WTC11 (cell line): ENCODE results near the gene GCAT. TPM values are rescaled to one million over a fixed set of nuclear protein-coding genes. Genes with fewer than 3 reads are reported as not detected.
A peak's percentile ranks its signal among the peaks of the same experiment; 100 is the strongest.

Source experiments
- ATAC-seq: fragments of 200-7000 bp; cut with Tn5 transposase; 2 replicates; pipeline ENCODE4 v1.10.0; 2021; ENCODE audit warnings: mild to moderate bottlenecking, moderate library complexity
- CTCF ChIA-PET: fragments of 300-600 bp; sonication (Branson Sonifier 250); formaldehyde crosslinking; loops from one replicate; lab custom pipeline; 2021; ENCODE audit warnings: antibody characterized with exemption; lab: Charles Lee
- POLR2A ChIA-PET: fragments of 350-600 bp; sonication (Branson Sonifier 250); formaldehyde crosslinking; loops from one replicate; lab custom pipeline; 2021; ENCODE audit warnings: antibody characterized with exemption; lab: Charles Lee
- DNase-seq: peaks from one replicate; pipeline ENCODE4 v3.0.0; 2021; ENCODE audit warnings: low spot score
- H3K27ac Mint-ChIP-seq: 2 replicates; pipeline ENCODE4 v1.8.0; 2021; ENCODE audit warnings: mixed read lengths
- H3K27me3 Mint-ChIP-seq: 2 replicates; pipeline ENCODE4 v1.8.0; 2021; ENCODE audit warnings: low read depth, mild to moderate bottlenecking, moderate library complexity, mixed read lengths
- H3K36me3 Mint-ChIP-seq: 2 replicates; pipeline ENCODE4 v1.8.0; 2021; ENCODE audit warnings: mixed read lengths
- H3K4me1 Mint-ChIP-seq: 2 replicates; pipeline ENCODE4 v1.8.0; 2022; ENCODE audit warnings: mixed read lengths
- H3K4me3 Mint-ChIP-seq: 2 replicates; pipeline ENCODE4 v1.8.0; 2021; ENCODE audit warnings: mild to moderate bottlenecking, moderate library complexity, mixed read lengths
- H3K9me3 Mint-ChIP-seq: 2 replicates; pipeline ENCODE4 v1.8.0; 2021; ENCODE audit warnings: mixed read lengths
- CREB1 ChIP-seq: sonication (generic); formaldehyde crosslinking; IDR thresholded peaks from 2 replicates; pipeline ENCODE4 v1.8.0; 2023; ENCODE audit warnings: mild to moderate bottlenecking, missing genetic modification reagents
- CREM ChIP-seq: sonication (generic); formaldehyde crosslinking; IDR thresholded peaks from 2 replicates; pipeline ENCODE4 v1.8.1; 2022; ENCODE audit warnings: mild to moderate bottlenecking, missing genetic modification reagents, moderate library complexity
- GTF2I ChIP-seq: fragments of 250-450 bp; sonication (Bioruptor Pico); conservative IDR thresholded peaks from 2 replicates; pipeline ENCODE4 v1.4.0; 2021; ENCODE audit warnings: mild to moderate bottlenecking
- KAT7 ChIP-seq: sonication (generic); formaldehyde crosslinking; IDR thresholded peaks from 2 replicates; pipeline ENCODE4 v1.8.1; 2023; ENCODE audit warnings: missing genetic modification reagents, mild to moderate bottlenecking, borderline replicate concordance
- MXD4 ChIP-seq: fragments of 250-450 bp; sonication (Bioruptor Pico); IDR thresholded peaks from 2 replicates; pipeline ENCODE4 v1.8.0; 2021; ENCODE audit warnings: mild to moderate bottlenecking, moderate library complexity, borderline replicate concordance
- MYBL2 ChIP-seq: sonication (generic); formaldehyde crosslinking; IDR thresholded peaks from 2 replicates; pipeline ENCODE4 v1.8.1; 2023; ENCODE audit warnings: mild to moderate bottlenecking, moderate library complexity, missing genetic modification reagents
- NFYB ChIP-seq: sonication (generic); formaldehyde crosslinking; conservative IDR thresholded peaks from 2 replicates; pipeline ENCODE4 v1.8.0; 2022; ENCODE audit warnings: low read depth, missing genetic modification reagents
- SMAD3 ChIP-seq: sonication (generic); formaldehyde crosslinking; IDR thresholded peaks from 2 replicates; pipeline ENCODE4 v1.8.0; 2022; ENCODE audit warnings: missing genetic modification reagents, mild to moderate bottlenecking, borderline replicate concordance
- TEAD1 ChIP-seq: sonication (generic); formaldehyde crosslinking; IDR thresholded peaks from 2 replicates; pipeline ENCODE4 v1.8.0; 2022; ENCODE audit warnings: mild to moderate bottlenecking, missing genetic modification reagents
- TP53 ChIP-seq: sonication (generic); formaldehyde crosslinking; IDR thresholded peaks from 2 replicates; pipeline ENCODE4 v1.8.1; 2023; ENCODE audit warnings: mild to moderate bottlenecking, missing genetic modification reagents
- ZNF396 ChIP-seq: fragments of 250-450 bp; sonication (Bioruptor Pico); IDR thresholded peaks from 2 replicates; pipeline ENCODE4 v1.8.0; 2021; ENCODE audit warnings: mild to moderate bottlenecking, moderate library complexity, borderline replicate concordance
- total RNA-seq: library from RNA; stranded (reverse); gene quantifications from 3 replicates; pipeline ENCODE4 v1.2.3, GENCODE V29; 2021
- TF ChIP-seq, protein P1 (sequence below): sonication (generic); formaldehyde crosslinking; IDR thresholded peaks from 2 replicates; pipeline ENCODE4 v1.8.1; 2023; ENCODE audit warnings: mild to moderate bottlenecking, missing genetic modification reagents
- TF ChIP-seq, protein P2 (sequence below): fragments of 200-600 bp; IDR thresholded peaks from 2 replicates; pipeline ENCODE4 v1.8.0; 2022; ENCODE audit warnings: antibody characterized with exemption
- TF ChIP-seq, protein P3 (sequence below): sonication (generic); formaldehyde crosslinking; IDR thresholded peaks from 2 replicates; pipeline ENCODE4 v1.8.1; 2023; ENCODE audit warnings: mild to moderate bottlenecking, missing genetic modification reagents, moderate library complexity
- TF ChIP-seq, protein P4 (sequence below): fragments of 250-450 bp; sonication (Bioruptor Pico); conservative IDR thresholded peaks from 2 replicates; pipeline ENCODE4 v1.9.0; 2021; ENCODE audit warnings: mild to moderate bottlenecking
- TF ChIP-seq, protein P5 (sequence below): sonication (generic); formaldehyde crosslinking; IDR thresholded peaks from 2 replicates; pipeline ENCODE4 v1.8.1; 2023; ENCODE audit warnings: mild to moderate bottlenecking, missing genetic modification reagents
- TF ChIP-seq, protein P6 (sequence below): fragments of 250-450 bp; sonication (Bioruptor Pico); IDR thresholded peaks from 2 replicates; pipeline ENCODE4 v1.9.0; 2021; ENCODE audit warnings: moderate library complexity, mild to moderate bottlenecking, inconsistent platforms, borderline replicate concordance
- TF ChIP-seq, protein P7 (sequence below): fragments of 250-450 bp; sonication (Bioruptor Pico); IDR thresholded peaks from 2 replicates; pipeline ENCODE4 v1.9.0; 2021; ENCODE audit warnings: mild to moderate bottlenecking
- TF ChIP-seq, protein P8 (sequence below): sonication (generic); formaldehyde crosslinking; IDR thresholded peaks from 2 replicates; pipeline ENCODE4 v1.8.0; 2023; ENCODE audit warnings: mild to moderate bottlenecking, missing genetic modification reagents

GCAT gene
- total RNA-seq, 1 experiment from 2014 or later = 33.0 TPM

DNA sequence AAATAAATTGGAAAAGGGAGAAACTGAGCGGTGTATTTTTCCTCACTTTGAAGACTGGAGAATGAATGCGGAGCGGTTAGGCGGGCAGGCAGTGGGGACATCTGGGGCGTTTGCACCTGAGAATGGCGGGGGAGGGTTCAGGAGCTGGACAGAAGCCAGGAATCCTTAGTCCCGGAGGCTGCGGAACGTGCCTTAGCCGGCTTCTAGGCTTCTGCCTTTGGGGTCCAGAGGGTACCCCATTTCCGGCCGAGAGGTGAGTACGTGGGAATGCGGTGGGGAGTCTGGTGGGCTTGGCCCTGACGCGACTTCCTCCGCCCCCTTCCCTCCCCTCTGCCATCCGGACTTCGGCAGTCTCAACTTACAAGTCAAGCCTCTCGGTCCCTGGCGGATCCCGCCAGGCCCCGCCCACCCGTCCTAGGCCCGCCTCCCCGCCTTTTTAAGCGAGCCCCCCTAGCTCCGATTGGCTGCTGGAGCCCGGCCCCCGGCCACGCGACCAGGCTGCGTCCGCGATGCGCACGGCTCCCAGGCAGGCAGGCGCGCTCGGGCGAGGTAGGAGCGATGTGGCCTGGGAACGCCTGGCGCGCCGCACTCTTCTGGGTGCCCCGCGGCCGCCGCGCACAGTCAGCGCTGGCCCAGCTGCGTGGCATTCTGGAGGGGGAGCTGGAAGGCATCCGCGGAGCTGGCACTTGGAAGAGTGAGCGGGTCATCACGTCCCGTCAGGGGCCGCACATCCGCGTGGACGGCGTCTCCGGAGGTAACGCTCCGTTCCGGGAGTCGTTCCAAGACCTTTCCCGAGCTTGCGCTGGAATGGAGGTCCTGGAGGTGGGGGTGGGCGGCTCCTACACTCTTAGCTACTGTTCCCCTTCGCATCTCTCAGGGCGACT lies at the start of gene GCAT (continued):
- TF ChIP-seq CREM (CRISPR knock-in tag) (peak; percentile 79; the same call in 1 of the 2 replicates), NFYB (CRISPR knock-in tag) (peak; percentile 92), TEAD1 (peak; percentile 8; the same call in 1 of the 2 replicates), MYBL2 (CRISPR knock-in tag) (0 out of 2 replicates have a peak, but pooled peaks have one; percentile 67), KAT7 (CRISPR knock-in tag) (no peak), CREB1 (CRISPR knock-in tag) (no peak), ZNF396 (CRISPR knock-in tag) (no peak), TP53 (CRISPR knock-in tag) (peak; percentile 67; the same call in 1 of the 2 replicates)
- TF ChIP-seq, protein P1, sequence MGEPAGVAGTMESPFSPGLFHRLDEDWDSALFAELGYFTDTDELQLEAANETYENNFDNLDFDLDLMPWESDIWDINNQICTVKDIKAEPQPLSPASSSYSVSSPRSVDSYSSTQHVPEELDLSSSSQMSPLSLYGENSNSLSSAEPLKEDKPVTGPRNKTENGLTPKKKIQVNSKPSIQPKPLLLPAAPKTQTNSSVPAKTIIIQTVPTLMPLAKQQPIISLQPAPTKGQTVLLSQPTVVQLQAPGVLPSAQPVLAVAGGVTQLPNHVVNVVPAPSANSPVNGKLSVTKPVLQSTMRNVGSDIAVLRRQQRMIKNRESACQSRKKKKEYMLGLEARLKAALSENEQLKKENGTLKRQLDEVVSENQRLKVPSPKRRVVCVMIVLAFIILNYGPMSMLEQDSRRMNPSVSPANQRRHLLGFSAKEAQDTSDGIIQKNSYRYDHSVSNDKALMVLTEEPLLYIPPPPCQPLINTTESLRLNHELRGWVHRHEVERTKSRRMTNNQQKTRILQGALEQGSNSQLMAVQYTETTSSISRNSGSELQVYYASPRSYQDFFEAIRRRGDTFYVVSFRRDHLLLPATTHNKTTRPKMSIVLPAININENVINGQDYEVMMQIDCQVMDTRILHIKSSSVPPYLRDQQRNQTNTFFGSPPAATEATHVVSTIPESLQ (CRISPR knock-in tag) = no peak
- TF ChIP-seq, protein P2, sequence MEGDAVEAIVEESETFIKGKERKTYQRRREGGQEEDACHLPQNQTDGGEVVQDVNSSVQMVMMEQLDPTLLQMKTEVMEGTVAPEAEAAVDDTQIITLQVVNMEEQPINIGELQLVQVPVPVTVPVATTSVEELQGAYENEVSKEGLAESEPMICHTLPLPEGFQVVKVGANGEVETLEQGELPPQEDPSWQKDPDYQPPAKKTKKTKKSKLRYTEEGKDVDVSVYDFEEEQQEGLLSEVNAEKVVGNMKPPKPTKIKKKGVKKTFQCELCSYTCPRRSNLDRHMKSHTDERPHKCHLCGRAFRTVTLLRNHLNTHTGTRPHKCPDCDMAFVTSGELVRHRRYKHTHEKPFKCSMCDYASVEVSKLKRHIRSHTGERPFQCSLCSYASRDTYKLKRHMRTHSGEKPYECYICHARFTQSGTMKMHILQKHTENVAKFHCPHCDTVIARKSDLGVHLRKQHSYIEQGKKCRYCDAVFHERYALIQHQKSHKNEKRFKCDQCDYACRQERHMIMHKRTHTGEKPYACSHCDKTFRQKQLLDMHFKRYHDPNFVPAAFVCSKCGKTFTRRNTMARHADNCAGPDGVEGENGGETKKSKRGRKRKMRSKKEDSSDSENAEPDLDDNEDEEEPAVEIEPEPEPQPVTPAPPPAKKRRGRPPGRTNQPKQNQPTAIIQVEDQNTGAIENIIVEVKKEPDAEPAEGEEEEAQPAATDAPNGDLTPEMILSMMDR = no peak
- TF ChIP-seq, protein P3, sequence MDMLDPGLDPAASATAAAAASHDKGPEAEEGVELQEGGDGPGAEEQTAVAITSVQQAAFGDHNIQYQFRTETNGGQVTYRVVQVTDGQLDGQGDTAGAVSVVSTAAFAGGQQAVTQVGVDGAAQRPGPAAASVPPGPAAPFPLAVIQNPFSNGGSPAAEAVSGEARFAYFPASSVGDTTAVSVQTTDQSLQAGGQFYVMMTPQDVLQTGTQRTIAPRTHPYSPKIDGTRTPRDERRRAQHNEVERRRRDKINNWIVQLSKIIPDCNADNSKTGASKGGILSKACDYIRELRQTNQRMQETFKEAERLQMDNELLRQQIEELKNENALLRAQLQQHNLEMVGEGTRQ (CRISPR knock-in tag) = peak; percentile 83
- TF ChIP-seq, protein P4, sequence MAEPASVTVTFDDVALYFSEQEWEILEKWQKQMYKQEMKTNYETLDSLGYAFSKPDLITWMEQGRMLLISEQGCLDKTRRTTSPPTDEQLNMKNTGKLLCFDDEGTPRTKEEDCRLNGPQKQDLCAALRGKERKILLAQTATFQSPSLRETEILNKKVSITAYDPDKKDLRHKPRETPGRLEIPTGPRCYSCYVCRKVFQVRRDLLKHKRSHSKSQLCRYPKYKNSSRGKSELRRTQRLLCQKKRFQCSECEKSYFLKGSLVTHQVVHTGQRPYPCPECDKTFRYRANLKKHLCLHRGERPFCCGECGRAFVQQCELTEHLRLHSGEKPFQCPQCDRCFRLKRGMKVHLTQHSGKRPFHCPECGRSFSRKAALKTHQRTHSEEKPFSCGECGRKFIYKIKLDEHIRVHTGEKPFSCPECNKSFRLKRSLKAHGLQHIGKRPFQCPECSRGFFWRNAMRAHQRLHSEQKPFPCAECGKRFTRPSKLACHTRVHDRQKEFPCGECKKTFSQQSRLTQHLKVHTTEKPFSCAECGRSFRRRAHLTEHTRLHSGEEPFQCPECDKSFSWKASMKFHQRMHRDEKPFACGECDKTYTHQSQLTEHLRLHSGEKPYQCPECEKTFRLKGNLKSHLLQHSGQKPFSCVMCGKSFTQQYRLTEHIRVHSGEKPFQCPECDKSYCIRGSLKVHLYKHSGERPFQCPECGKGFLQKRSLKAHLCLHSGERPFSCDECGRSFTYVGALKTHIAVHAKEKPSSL (CRISPR knock-in tag) = no peak
- TF ChIP-seq, all 79 proteins: peak for 23

DNA sequence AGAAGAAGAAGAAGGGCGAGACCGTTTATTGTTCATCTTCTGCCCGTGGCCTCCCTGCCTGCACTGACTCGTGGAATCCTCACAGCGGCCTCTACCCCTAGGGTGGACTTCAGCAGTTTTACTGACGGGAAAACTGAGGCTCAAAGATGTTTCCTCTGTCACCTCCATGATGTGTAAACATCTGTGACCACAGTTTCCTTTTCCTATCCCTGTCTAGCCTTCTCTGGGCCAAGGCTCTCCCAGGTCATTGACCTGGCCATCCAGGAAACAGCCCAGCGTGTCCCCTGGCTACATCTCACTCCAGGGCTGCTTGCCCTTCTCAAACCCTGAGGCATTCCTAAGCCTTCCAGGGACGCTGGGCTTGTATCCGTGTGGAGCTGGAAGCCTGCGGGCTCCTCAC lies 49.0 kb upstream of the GCAT start:
- H3K4me3 Mint-ChIP-seq = no peak overlapping the region
- POLR2A ChIA-PET = no interaction called here
- CTCF ChIA-PET = interaction anchor here (1.0 kb wide), 1 partner anchor 9 kb away, joined by 4 read pairs; no protein-coding TSS in a partner anchor
- ATAC-seq (no peak), DNase-seq (no peak)
- peaks cover 34% of the 10 kb centered on the region for H3K36me3 Mint-ChIP-seq
- H3K9me3 Mint-ChIP-seq = no peaks in the 10 kb centered on the region
- no peak overlapping the region for H3K27ac Mint-ChIP-seq
- peaks cover 2% of the 10 kb centered on the region; the same call in 1 of the 2 replicates for H3K27me3 Mint-ChIP-seq
- no peaks in the 10 kb centered on the region for H3K4me1 Mint-ChIP-seq
- TF ChIP-seq TEAD1 = no peak
- no peak for TF ChIP-seq CREB1 (CRISPR knock-in tag)
- TF ChIP-seq SMAD3 (CRISPR knock-in tag) = no peak
- TF ChIP-seq GTF2I (CRISPR knock-in tag) = no peak
- TF ChIP-seq, protein P5, sequence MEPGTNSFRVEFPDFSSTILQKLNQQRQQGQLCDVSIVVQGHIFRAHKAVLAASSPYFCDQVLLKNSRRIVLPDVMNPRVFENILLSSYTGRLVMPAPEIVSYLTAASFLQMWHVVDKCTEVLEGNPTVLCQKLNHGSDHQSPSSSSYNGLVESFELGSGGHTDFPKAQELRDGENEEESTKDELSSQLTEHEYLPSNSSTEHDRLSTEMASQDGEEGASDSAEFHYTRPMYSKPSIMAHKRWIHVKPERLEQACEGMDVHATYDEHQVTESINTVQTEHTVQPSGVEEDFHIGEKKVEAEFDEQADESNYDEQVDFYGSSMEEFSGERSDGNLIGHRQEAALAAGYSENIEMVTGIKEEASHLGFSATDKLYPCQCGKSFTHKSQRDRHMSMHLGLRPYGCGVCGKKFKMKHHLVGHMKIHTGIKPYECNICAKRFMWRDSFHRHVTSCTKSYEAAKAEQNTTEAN = no peak
- TF ChIP-seq, protein P6, sequence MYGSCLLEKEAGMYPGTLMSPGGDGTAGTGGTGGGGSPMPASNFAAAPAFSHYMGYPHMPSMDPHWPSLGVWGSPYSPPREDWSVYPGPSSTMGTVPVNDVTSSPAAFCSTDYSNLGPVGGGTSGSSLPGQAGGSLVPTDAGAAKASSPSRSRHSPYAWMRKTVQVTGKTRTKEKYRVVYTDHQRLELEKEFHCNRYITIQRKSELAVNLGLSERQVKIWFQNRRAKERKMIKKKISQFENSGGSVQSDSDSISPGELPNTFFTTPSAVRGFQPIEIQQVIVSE (CRISPR knock-in tag) = no peak
- no peak for TF ChIP-seq MXD4 (CRISPR knock-in tag)
- TF ChIP-seq, protein P7, sequence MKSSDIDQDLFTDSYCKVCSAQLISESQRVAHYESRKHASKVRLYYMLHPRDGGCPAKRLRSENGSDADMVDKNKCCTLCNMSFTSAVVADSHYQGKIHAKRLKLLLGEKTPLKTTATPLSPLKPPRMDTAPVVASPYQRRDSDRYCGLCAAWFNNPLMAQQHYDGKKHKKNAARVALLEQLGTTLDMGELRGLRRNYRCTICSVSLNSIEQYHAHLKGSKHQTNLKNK (CRISPR knock-in tag) = no peak
- TF ChIP-seq, protein P8, sequence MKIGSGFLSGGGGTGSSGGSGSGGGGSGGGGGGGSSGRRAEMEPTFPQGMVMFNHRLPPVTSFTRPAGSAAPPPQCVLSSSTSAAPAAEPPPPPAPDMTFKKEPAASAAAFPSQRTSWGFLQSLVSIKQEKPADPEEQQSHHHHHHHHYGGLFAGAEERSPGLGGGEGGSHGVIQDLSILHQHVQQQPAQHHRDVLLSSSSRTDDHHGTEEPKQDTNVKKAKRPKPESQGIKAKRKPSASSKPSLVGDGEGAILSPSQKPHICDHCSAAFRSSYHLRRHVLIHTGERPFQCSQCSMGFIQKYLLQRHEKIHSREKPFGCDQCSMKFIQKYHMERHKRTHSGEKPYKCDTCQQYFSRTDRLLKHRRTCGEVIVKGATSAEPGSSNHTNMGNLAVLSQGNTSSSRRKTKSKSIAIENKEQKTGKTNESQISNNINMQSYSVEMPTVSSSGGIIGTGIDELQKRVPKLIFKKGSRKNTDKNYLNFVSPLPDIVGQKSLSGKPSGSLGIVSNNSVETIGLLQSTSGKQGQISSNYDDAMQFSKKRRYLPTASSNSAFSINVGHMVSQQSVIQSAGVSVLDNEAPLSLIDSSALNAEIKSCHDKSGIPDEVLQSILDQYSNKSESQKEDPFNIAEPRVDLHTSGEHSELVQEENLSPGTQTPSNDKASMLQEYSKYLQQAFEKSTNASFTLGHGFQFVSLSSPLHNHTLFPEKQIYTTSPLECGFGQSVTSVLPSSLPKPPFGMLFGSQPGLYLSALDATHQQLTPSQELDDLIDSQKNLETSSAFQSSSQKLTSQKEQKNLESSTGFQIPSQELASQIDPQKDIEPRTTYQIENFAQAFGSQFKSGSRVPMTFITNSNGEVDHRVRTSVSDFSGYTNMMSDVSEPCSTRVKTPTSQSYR = no peak
- no peak for TF ChIP-seq MYBL2 (CRISPR knock-in tag)
- TF ChIP-seq, protein P2 = no peak
